Posterior vena cava (tissue), 2 donors: Measurements from ENCODE around the gene ITM2A. TPM values are rescaled to one million over a fixed set of nuclear protein-coding genes. Genes with fewer than 3 reads are reported as not detected.

Source experiments
- DNase-seq: peaks from one replicate; pipeline ENCODE4 v3.0.0-alpha.2; 2020; ENCODE audit warnings: low spot score
- intact Hi-C, 2 donors: fragments of 100-400 bp; cut with DNase I; formaldehyde crosslinking; loops; one replicate each; pipeline versions ENCODE4 v1.14.1 to v1.14.2; 2022 to 2023
- total RNA-seq, 2 donors: library from RNA; stranded (reverse); fragmentation: NEBNext Ultra II Directional; extraction: Animal tissue kit (Norgen Biotek cat#: 25700); gene quantifications; one replicate each; pipeline ENCODE4 v1.2.1, GENCODE V29; 2021
- donor health status: DM: yes; HTN: yes; CAD: no.
- donor health status: DM: yes; HTN: yes; CAD: no.

The ITM2A gene
- total RNA-seq, 2 donors from 2014 or later = 67.0 to 129 TPM

- DNase-seq = no peak
- intact Hi-C loops = no loop called here
These were observed 30.0 kb downstream of the ITM2A start for GRCh38 chrX:79336869-79337815.

GRCh38 chrX:79330022-79330421, 37.1 kb downstream of the ITM2A start:
- intact Hi-C loops = no loop called here
- no peak for DNase-seq

GRCh38 chrX:79325263-79325958, 41.7 kb downstream of the ITM2A start:
- no peak for DNase-seq
- intact Hi-C loops = no loop called here

Other genes with a start within 250 kb of the ITM2A start
- gene GPR174, start 222.6 kb downstream of the ITM2A start, total RNA-seq = under 1 TPM; 0.23 to 0.29 TPM